H9 (cell line): ENCODE measurements around the gene DNAJC30. TPM values are rescaled to one million over a fixed set of nuclear protein-coding genes. Genes with fewer than 3 reads are reported as not detected.

ENCODE experiments used
- DNase-seq: peaks from one replicate; pipeline ENCODE4 v3.0.0-alpha.2; 2017
- H2AFZ ChIP-seq: one replicate; pipeline ENCODE4 v1.6.1; 2013; ENCODE audit warnings: mild to moderate bottlenecking, low read length, control low read depth, moderate library complexity
- H2AK5ac ChIP-seq: 2 replicates; pipeline ENCODE4 v1.6.1; 2013; ENCODE audit warnings: low read length, control low read depth, mixed read lengths; ENCODE audit not compliant: insufficient read length
- H2BK120ac ChIP-seq: one replicate; pipeline ENCODE4 v1.6.1; 2013; ENCODE audit warnings: low read depth, mild to moderate bottlenecking, low read length, control low read depth, inconsistent platforms; ENCODE audit not compliant: poor library complexity, severe bottlenecking
- H2BK12ac ChIP-seq: 2 replicates; pipeline ENCODE4 v1.6.1; 2013; ENCODE audit warnings: low read length, control low read depth, mixed read lengths, low read depth; ENCODE audit not compliant: insufficient read length
- H2BK15ac ChIP-seq: 2 replicates; pipeline ENCODE4 v1.6.1; 2013; ENCODE audit warnings: low read depth, low read length, control low read depth
- H2BK20ac ChIP-seq: one replicate; pipeline ENCODE4 v1.6.1; 2013; ENCODE audit warnings: low read depth, mild to moderate bottlenecking, low read length, control low read depth, inconsistent platforms; ENCODE audit not compliant: poor library complexity, severe bottlenecking
- H2BK5ac ChIP-seq: 2 replicates; pipeline ENCODE4 v1.6.1; 2013; ENCODE audit warnings: low read length, control low read depth, mixed read lengths; ENCODE audit not compliant: insufficient read length
- H3K14ac ChIP-seq: 2 replicates; pipeline ENCODE4 v1.6.1; 2013; ENCODE audit warnings: low read length, control low read depth; ENCODE audit not compliant: insufficient read depth
- H3K18ac ChIP-seq: 2 replicates; pipeline ENCODE4 v1.6.1; 2013; ENCODE audit warnings: low read depth, mild to moderate bottlenecking, mixed read lengths, low read length, control low read depth; ENCODE audit not compliant: insufficient read length
- H3K23ac ChIP-seq: 2 replicates; pipeline ENCODE4 v1.6.1; 2013; ENCODE audit warnings: low read length, control low read depth, mixed read lengths, low read depth; ENCODE audit not compliant: insufficient read length
- H3K23me2 ChIP-seq: 2 replicates; pipeline ENCODE4 v1.6.1; 2013; ENCODE audit warnings: low read depth, mild to moderate bottlenecking, mixed read lengths, low read length, control low read depth; ENCODE audit not compliant: insufficient read length, poor library complexity, severe bottlenecking
- H3K27ac ChIP-seq: 2 replicates; pipeline ENCODE4 v1.5.1; 2013; ENCODE audit warnings: low read length, control low read depth, mixed read lengths, low read depth; ENCODE audit not compliant: insufficient read length
- H3K27me3 ChIP-seq: 2 replicates; pipeline ENCODE4 v1.6.1; 2013; ENCODE audit warnings: low read length, control low read depth, inconsistent platforms; ENCODE audit not compliant: insufficient read depth
- H3K4ac ChIP-seq: 2 replicates; pipeline ENCODE4 v1.6.1; 2013; ENCODE audit warnings: low read depth, mild to moderate bottlenecking, control low read depth, inconsistent platforms, low read length, moderate library complexity
- H3K4me1 ChIP-seq: 2 replicates; pipeline ENCODE4 v1.6.1; 2013; ENCODE audit warnings: low read length, control low read depth, inconsistent platforms; ENCODE audit not compliant: insufficient read depth
- H3K4me2 ChIP-seq: 2 replicates; pipeline ENCODE4 v1.6.1; 2013; ENCODE audit warnings: low read length, control low read depth, mixed read lengths; ENCODE audit not compliant: insufficient read length, insufficient read depth
- H3K56ac ChIP-seq: 2 replicates; pipeline ENCODE4 v1.6.1; 2013; ENCODE audit warnings: low read depth, mild to moderate bottlenecking, mixed read lengths, low read length, control low read depth; ENCODE audit not compliant: insufficient read length
- H3K79me1 ChIP-seq: 2 replicates; pipeline ENCODE4 v1.6.1; 2013; ENCODE audit warnings: low read depth, mild to moderate bottlenecking, moderate library complexity, low read length, control low read depth, inconsistent platforms; ENCODE audit not compliant: insufficient read depth, poor library complexity, severe bottlenecking
- H3K79me2 ChIP-seq: 2 replicates; pipeline ENCODE4 v1.6.1; 2013; ENCODE audit warnings: low read length, control low read depth, inconsistent platforms; ENCODE audit not compliant: insufficient read depth
- H3K9ac ChIP-seq: 2 replicates; pipeline ENCODE4 v1.6.1; 2013; ENCODE audit warnings: low read length, control low read depth, mixed read lengths; ENCODE audit not compliant: insufficient read length; ENCODE audit errors: extremely low read depth
- H3K9me3 ChIP-seq: one replicate; pipeline ENCODE4 v1.6.1; 2013; ENCODE audit warnings: low read depth, low read length, inconsistent platforms; ENCODE audit not compliant: control insufficient read depth
- H3T11ph ChIP-seq: one replicate; pipeline ENCODE4 v1.6.1; 2013; ENCODE audit warnings: mild to moderate bottlenecking, low read length, control low read depth, inconsistent platforms
- H4K20me1 ChIP-seq: one replicate; pipeline ENCODE4 v1.6.1; 2013; ENCODE audit not compliant: control insufficient read depth, insufficient read length, insufficient read depth
- H4K5ac ChIP-seq: 2 replicates; pipeline ENCODE4 v1.6.1; 2013; ENCODE audit warnings: low read depth, mild to moderate bottlenecking, mixed read lengths, low read length, control low read depth; ENCODE audit not compliant: insufficient read length
- H4K8ac ChIP-seq: replicated peaks from 2 replicates; pipeline ENCODE4 v1.6.1; 2013; ENCODE audit warnings: low read length, control low read depth, mixed read lengths, low read depth; ENCODE audit not compliant: insufficient read length
- H4K91ac ChIP-seq: 2 replicates; pipeline ENCODE4 v1.6.1; 2013; ENCODE audit warnings: low read depth, mild to moderate bottlenecking, moderate library complexity, mixed read lengths, low read length, control low read depth; ENCODE audit not compliant: insufficient read length
- H3K27ac Mint-ChIP-seq, 3 experiments: 2 replicates in 2 of 3; 3 replicates in 1 of 3; pipeline ENCODE4 v1.8.0; 2020 to 2021; ENCODE audit warnings: mixed read lengths in 3 of 3, mild to moderate bottlenecking in 1 of 3, moderate library complexity in 1 of 3
- H3K27me3 Mint-ChIP-seq: 2 replicates; pipeline ENCODE4 v1.8.0; 2021; ENCODE audit warnings: low read depth, mild to moderate bottlenecking, moderate library complexity, mixed read lengths
- H3K36me3 Mint-ChIP-seq, 3 experiments: 2 replicates in 2 of 3; 3 replicates in 1 of 3; pipeline ENCODE4 v1.8.0; 2020 to 2021; ENCODE audit warnings: low read depth in 3 of 3, mixed read lengths in 3 of 3; ENCODE audit not compliant: insufficient read depth in 1 of 3
- H3K4me1 Mint-ChIP-seq, 2 experiments: 2 replicates each; pipeline ENCODE4 v1.8.0; 2020; ENCODE audit warnings: mixed read lengths in 2 of 2
- H3K4me3 Mint-ChIP-seq, 2 experiments: 2 replicates in 1 of 2; 3 replicates in 1 of 2; pipeline ENCODE4 v1.8.0; 2020 to 2021; ENCODE audit warnings: mild to moderate bottlenecking in 2 of 2, mixed read lengths in 2 of 2, moderate library complexity in 1 of 2
- H3K9me3 Mint-ChIP-seq, 2 experiments: 2 replicates in 1 of 2; 3 replicates in 1 of 2; pipeline ENCODE4 v1.8.0; 2020; ENCODE audit warnings: mild to moderate bottlenecking in 2 of 2, mixed read lengths in 2 of 2, moderate library complexity in 1 of 2
- WGBS: extraction: QIAGEN DNeasy Blood & Tissue Kit; methylation state at CpG from one replicate; pipeline ENCODE4 v1.1.7; 2013; ENCODE audit warnings: missing lambda C conversion rate, low lambda C conversion rate, mixed read lengths; ENCODE audit not compliant: insufficient read length; ENCODE audit errors: extremely low coverage; 5-methylcytosine and 5-hydroxymethylcytosine counted together
- microRNA-seq: library from miRNA; unstranded; fragments of <30 nt; microRNA quantifications from one replicate; pipeline ENCODE4, GENCODE V29; 2020; ENCODE audit warnings: borderline microRNAs expressed
- total RNA-seq: library from RNA; stranded (reverse); gene quantifications from 2 replicates; pipeline ENCODE4 v1.2.1, GENCODE V29; 2021
- TF ChIP-seq, protein P1 (sequence below): fragments of 200-600 bp; sonication (generic); conservative IDR thresholded peaks from 3 replicates; pipeline ENCODE4 v1.8.0; 2021; ENCODE audit warnings: antibody characterized with exemption, mild to moderate bottlenecking

DNAJC30 gene
- total RNA-seq, 1 experiment from 2014 or later, result 8.1 TPM

DNA sequence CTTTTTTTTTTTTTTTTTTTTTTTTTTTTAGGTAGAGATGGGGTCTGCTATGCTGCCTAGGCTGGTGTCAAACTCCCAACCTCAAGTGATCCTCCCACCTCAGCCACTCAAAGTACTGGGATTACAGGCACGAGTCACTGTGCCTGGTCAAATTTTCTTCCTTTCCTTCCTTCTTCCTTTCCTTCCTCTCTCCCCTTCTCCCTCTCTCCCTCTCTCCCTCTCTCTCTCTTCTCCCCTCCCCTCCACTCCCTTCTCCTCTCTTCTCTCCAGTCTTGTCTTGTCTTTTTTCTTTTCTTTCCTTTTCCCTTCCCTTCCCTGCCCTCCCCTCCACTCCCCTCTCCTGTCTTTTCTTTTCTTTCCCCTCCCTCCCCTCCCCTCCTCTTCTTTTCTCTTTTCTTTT, 51.7 kb downstream of the DNAJC30 start:
- H3K27me3 Mint-ChIP-seq, result peaks cover 52% of the 10 kb centered on the region

More for the DNA sequence above, 51.7 kb downstream of the DNAJC30 start:
- Histone ChIP-seq H3K27ac (no peak overlapping the region), H4K91ac (no peak overlapping the region), H3T11ph (no peak overlapping the region), H2BK120ac (no peak overlapping the region), H4K8ac (no peak overlapping the region), H3K79me2 (no peaks in the 10 kb centered on the region), H3K9me3 (no peaks in the 10 kb centered on the region), H3K9ac (no peak overlapping the region), H3K27me3 (no peaks in the 10 kb centered on the region), H3K4me2 (no peak overlapping the region), H3K56ac (no peak overlapping the region), H2AFZ (no peak overlapping the region), H3K4ac (no peak overlapping the region), H3K4me1 (no peaks in the 10 kb centered on the region; the same call in 1 of the 2 replicates), H2BK15ac (no peak overlapping the region), H4K20me1 (no peaks in the 10 kb centered on the region), H3K79me1 (no peaks in the 10 kb centered on the region), H3K23ac (no peak overlapping the region), H3K23me2 (no peaks in the 10 kb centered on the region), H2BK20ac (no peak overlapping the region), H2BK5ac (no peak overlapping the region), H2AK5ac (no peak overlapping the region), H4K5ac (no peak overlapping the region), H2BK12ac (no peak overlapping the region), H3K14ac (no peak overlapping the region), H3K18ac (no peak overlapping the region)
- DNase-seq, result no peak
- H3K36me3 Mint-ChIP-seq, result no peaks in the 10 kb centered on the region
- no peaks in the 10 kb centered on the region; a peak in 2 of 5 replicates for H3K9me3 Mint-ChIP-seq
- H3K27ac Mint-ChIP-seq, result no peak overlapping the region
- no peak overlapping the region for H3K4me3 Mint-ChIP-seq
- peaks cover 6 to 13% of the 10 kb centered on the region in 2 experiments for H3K4me1 Mint-ChIP-seq
- TF ChIP-seq, protein P1, sequence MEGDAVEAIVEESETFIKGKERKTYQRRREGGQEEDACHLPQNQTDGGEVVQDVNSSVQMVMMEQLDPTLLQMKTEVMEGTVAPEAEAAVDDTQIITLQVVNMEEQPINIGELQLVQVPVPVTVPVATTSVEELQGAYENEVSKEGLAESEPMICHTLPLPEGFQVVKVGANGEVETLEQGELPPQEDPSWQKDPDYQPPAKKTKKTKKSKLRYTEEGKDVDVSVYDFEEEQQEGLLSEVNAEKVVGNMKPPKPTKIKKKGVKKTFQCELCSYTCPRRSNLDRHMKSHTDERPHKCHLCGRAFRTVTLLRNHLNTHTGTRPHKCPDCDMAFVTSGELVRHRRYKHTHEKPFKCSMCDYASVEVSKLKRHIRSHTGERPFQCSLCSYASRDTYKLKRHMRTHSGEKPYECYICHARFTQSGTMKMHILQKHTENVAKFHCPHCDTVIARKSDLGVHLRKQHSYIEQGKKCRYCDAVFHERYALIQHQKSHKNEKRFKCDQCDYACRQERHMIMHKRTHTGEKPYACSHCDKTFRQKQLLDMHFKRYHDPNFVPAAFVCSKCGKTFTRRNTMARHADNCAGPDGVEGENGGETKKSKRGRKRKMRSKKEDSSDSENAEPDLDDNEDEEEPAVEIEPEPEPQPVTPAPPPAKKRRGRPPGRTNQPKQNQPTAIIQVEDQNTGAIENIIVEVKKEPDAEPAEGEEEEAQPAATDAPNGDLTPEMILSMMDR, result no peak
- WGBS, result no CpG with 5 or more reads among the region's 1 CpG

Small RNA genes within 50 kb of the gene (microRNA-seq; reads per million reads assigned to microRNA genes)
- gene MIR4284, result not detected

Other genes starting within 250 kb of the DNAJC30 start
- 1.9 and 2.1 TPM in 2 replicates for gene FZD9, start 249.7 kb downstream of the DNAJC30 start, total RNA-seq
- gene BAZ1B, start 161.2 kb downstream of the DNAJC30 start, total RNA-seq, result 95.7 and 96.4 TPM in 2 replicates
- 46.4 and 48.9 TPM in 2 replicates for gene BCL7B, start 125.8 kb downstream of the DNAJC30 start, total RNA-seq
- gene TBL2, start 104.9 kb downstream of the DNAJC30 start, total RNA-seq, result 24.9 and 26.7 TPM in 2 replicates
- gene MLXIPL, start 58.9 kb downstream of the DNAJC30 start, total RNA-seq, result 5.5 and 6.1 TPM in 2 replicates
- gene VPS37D, start 15.6 kb downstream of the DNAJC30 start, total RNA-seq, result 0.85 and 1.3 TPM in 2 replicates
- gene BUD23, start 144 bp upstream of the DNAJC30 start, total RNA-seq, result 68.5 and 78.1 TPM in 2 replicates
- 9.3 and 10.1 TPM in 2 replicates for gene STX1A, start 36.2 kb upstream of the DNAJC30 start, total RNA-seq
- 29.4 and 34.4 TPM in 2 replicates for gene ABHD11, start 55.3 kb upstream of the DNAJC30 start, total RNA-seq
- gene CLDN3, start 86.8 kb upstream of the DNAJC30 start, total RNA-seq, result 16.5 and 16.9 TPM in 2 replicates
- gene CLDN4, start 147.5 kb upstream of the DNAJC30 start, total RNA-seq, result 15.5 and 15.6 TPM in 2 replicates
- gene METTL27, start 159.1 kb upstream of the DNAJC30 start, total RNA-seq, result 13.5 and 14.9 TPM in 2 replicates
- not detected in 2 replicates for gene TMEM270, start 177.7 kb upstream of the DNAJC30 start, total RNA-seq